NB4 (cell line): ENCODE data around the gene CD48.

ENCODE experiments used
- CTCF ChIP-seq: IDR thresholded peaks from one replicate; pipeline ENCODE4 v1.5.1; 2012; ENCODE audit warnings: low read depth, low read length
- POLR2A ChIP-seq: IDR thresholded peaks from 2 replicates; pipeline ENCODE4 v1.6.1; 2011; ENCODE audit warnings: mild to moderate bottlenecking; ENCODE audit not compliant: insufficient read length; ENCODE audit errors: extremely low read depth

DNA sequence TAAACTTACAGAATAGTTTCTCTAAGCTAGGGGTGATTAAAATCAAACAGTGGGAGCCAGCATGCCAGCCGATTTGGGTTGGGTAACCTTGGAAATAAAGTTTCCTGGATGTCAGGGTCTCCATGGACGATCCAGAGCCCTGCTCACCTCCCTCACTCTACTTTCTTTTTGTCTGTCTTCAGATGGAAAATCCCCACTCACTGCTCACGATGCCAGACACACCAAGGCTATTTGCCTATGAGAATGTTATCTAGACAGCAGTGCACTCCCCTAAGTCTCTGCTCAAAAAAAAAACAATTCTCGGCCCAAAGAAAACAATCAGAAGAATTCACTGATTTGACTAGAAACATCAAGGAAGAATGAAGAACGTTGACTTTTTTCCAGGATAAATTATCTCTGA lies 41.3 kb upstream of the CD48 start:
- TF ChIP-seq POLR2A, result no peak
- TF ChIP-seq CTCF, result no peak
